GM19025 (cell line): ENCODE results near the gene RBM26.
"Not testable (repeated sequence)": the region's sequence is repeated elsewhere in the genome, so short reads cannot be mapped to it uniquely, and the experiment has no call there.

ENCODE experiments used
- ATAC-seq: cut with Tn5 transposase; IDR thresholded peaks from one replicate; pipeline ENCODE4 v1.9.1; 2021; ENCODE audit warnings: mild to moderate bottlenecking, low read depth, moderate library complexity; ENCODE audit not compliant: unreplicated experiment

RBM26 gene

GRCh38 chr13:79287939-79288795, 117.9 kb downstream of the RBM26 start:
- ATAC-seq, result no peak

- no peak for ATAC-seq
Observed at GRCh38 chr13:79285159-79285558, 120.9 kb downstream of the RBM26 start.

GRCh38 chr13:79283742-79284141, 122.3 kb downstream of the RBM26 start:
- no peak for ATAC-seq

GRCh38 chr13:79282976-79283375, 123.1 kb downstream of the RBM26 start:
- ATAC-seq, result no peak

- ATAC-seq, result no peak
Observed at GRCh38 chr13:79282508-79282907, 123.5 kb downstream of the RBM26 start.

GRCh38 chr13:79281339-79281747, 124.7 kb downstream of the RBM26 start:
- ATAC-seq, result no peak

GRCh38 chr13:79279735-79280134, 126.3 kb downstream of the RBM26 start:
- not testable (repeated sequence) for ATAC-seq

GRCh38 chr13:79273045-79273444, 133.0 kb downstream of the RBM26 start:
- ATAC-seq, result no peak

- no peak for ATAC-seq
Observed at GRCh38 chr13:79271616-79272015, 134.4 kb downstream of the RBM26 start.

- ATAC-seq, result no peak
Observed at GRCh38 chr13:79270859-79271258, 135.2 kb downstream of the RBM26 start.
